GM12892 (cell line): ENCODE measurements around the gene CSRNP2.

Experiments used
- POLR2A ChIP-seq: IDR thresholded peaks from 2 replicates; pipeline ENCODE4 v1.6.1; 2011; ENCODE audit warnings: low read depth, low read length, control low read depth
- TAF1 ChIP-seq: IDR thresholded peaks from 2 replicates; pipeline ENCODE4 v1.6.1; 2011; ENCODE audit warnings: low read depth, mild to moderate bottlenecking, control low read depth, low read length, borderline replicate concordance

DNA sequence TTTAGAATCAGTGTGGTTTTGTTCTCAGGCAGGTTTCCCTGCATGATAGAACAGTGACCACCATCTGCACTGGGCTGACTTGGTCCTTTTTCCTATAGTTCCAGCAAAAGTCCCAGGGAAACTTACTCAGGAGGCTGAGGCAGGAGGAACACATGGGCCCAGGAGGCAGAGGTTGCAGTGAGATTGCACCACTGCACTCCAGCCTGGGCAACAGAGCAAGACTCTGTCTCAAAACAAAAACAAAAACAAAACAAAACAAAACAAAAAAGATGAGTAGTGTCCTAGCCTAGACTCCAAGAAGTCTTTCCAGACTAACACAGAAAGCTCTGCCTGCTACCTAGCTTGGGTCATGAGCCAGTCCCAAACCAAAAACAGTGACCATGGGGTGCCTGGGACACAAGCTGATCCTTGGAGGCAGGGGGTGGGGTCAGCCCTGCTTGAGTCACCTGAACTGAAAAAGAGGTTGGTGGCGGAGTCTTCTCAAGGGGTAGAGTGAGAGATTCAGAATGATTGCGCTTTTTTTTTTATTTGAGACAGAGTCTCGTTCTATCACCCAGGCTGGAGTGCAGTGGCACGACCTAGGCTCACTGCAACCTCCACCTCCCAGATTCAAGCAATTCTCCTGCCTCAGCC lies 49.8 kb downstream of the CSRNP2 start:
- TF ChIP-seq TAF1 (no peak), POLR2A (no peak)
